ENCODE data around the gene SERPINB5.

The SERPINB5 gene

DNA sequence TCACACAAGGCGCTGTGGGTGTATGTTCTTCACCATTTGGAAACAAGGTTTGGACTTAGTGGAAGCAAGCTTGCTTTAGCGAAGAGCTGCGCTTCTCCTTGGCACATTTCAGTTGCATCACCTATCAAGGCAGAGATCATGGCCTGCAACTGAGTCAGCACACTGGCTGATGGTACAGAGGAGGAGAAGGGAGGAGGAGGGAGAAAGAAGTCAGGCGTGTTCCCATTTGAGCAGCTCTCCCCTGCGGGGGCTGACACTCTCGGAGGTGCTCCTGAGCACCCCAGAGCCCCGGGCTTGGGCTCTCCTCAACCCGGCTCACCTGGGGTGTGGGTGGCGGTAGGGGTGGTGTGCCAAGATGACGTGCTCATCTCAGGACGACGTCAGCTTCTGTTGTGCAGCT, 6.0 kb upstream of the SERPINB5 start:
- no peak for DNase-seq

DNA sequence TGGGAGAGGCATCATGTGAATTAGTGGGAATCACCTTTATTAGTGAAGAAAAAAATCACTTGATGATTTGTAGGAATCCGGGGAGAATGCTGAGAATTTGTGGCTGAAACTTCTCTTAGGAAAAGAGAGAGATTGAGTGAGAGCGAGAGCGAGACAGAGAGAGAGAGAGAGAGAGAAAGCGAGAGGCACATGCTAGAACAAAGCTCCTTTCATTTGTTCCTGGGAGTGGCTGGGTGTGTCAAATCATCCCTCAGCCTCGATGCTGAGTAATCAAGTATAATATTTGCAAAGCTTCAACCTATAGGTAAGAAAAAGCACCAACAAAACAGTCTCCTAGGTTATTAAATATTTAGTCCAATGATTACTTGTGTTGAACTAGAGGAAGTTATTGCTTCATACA, 4.4 kb upstream of the SERPINB5 start:
- no peak for DNase-seq

DNA sequence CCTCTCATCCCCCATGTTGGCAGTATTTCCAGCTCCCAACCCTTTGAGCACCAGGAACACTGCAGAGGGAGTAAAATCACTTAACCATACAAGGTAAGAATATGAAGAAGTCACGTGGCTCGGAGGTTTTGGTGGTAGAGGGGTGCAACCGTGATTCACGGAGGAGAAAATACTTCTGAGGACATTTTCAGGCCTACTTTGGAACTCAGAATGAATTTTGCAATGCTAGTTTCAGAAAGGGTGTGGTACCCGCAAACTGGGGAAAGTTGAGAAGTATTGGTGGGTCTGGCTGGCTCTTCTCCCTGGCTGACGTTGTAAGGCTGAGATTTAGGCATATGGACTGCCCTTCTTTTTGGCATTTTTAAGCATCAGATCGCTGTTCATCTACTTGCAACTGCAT, 442 bp downstream of the SERPINB5 start:
- DNase-seq, result no peak

DNA sequence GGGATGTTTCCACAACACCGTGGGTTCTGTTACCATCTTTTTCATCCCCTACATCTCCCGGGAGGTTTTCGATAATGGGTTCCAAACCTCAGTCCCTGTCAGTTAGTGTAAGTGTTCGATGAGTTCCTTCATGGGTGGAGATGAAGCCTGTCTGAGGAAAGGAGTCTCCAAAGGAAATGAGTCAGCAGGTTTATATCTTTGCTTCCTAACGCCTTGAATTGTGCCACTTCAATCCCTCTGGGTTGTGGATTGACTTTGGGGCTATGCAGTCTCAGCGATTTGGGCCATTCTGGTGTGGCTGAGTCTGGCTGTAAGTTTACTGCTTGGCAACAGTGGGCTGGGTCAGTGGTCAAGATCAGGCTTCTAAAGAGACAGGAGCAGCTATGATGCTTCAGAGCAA, 1.2 kb downstream of the SERPINB5 start:
- DNase-seq, result no peak

DNA sequence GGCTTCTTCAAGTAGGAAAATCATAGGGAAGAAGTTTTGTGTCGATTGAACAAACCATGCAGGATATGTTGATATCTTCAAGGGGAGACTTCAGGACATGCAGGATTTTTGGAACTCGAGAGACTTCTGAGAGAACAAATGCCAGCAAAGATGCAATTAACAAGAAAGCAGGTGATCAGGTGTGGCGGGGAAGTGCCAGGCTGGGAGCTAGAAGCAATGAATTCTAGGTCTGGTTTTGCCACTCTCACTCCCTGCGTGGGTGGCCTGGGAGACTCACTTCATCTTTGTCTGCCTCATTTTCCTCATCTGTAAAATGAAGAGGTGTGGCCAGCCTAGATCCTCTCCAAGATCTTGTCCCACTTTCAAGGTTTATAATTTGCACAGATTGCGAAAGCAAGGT, 3.1 kb downstream of the SERPINB5 start:
- DNase-seq, result no peak

DNA sequence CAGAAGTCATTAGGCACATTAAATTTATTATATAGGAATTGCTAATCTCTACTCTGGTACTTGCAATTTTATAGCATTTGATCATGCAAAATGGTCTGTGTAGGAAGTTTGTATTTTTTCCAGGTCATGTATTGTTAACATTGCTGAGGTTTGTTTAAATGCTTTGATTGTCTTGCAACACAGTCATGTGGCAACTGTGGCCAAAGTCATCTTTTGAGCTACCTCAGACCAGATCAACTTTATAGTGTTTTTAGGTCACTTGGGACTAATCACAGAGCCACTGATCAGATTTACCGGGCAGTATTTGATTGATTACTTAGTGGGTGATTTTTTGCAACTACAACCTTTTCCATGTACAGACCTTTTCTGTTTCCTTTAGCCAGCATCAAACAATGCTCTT, 3.7 kb downstream of the SERPINB5 start:
- DNase-seq, result no peak

DNA sequence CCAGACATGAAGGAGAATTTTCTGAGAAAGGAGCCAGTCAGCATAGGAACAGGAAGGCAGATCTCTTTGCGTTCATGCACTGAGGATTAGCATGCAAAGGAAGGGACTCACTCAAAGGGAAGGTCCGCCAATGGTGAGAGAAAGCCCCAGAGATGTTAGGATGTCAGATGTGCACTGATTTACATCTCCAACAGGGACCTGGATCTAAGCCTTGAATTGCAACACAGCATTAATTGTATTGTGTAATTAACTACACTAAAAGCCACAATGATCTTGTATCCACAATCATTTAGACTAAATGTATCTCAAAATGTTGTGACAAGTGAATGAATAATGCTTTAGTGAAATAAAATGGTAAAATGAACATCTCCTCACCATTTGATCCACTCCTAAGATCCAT, 4.2 kb downstream of the SERPINB5 start:
- no peak for DNase-seq

DNA sequence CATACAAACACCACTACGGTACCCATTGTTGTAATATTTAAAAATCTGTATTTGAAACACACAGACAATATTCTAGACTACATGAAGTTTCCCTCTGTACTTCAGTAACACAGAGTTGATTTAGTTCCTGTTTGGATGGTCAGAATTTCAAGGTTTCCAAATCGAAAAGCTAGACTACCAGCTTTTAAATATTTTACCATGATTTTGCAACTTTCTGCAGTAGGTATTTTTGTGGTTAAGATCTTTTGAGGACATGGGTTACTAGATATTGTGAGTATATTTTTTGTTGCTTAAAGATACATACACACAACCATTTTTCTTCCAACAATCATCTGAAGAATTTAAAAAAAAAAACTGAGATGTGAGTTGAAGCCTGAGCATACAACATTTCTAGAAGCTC, 10.9 kb downstream of the SERPINB5 start:
- no peak for DNase-seq

DNA sequence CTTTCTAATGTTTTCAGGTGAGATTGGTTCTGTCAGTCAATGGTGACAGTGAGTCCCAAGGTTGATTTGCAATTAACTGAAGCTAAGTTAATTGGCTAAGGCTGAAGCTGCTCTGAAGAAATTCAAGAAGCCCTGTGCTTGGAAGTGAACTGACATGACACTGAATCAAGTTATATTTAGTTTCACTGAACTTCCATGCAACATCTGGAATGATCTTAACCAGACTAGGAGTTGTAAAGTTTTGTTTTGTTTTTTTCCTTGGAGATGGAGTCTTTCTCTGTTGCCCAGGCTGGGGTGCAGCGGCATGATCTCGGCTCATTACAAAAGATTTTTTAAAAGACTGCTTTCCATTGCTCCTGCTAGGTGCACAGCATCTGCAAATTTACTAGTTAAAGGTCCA, 11.4 kb downstream of the SERPINB5 start:
- no peak for DNase-seq

DNA sequence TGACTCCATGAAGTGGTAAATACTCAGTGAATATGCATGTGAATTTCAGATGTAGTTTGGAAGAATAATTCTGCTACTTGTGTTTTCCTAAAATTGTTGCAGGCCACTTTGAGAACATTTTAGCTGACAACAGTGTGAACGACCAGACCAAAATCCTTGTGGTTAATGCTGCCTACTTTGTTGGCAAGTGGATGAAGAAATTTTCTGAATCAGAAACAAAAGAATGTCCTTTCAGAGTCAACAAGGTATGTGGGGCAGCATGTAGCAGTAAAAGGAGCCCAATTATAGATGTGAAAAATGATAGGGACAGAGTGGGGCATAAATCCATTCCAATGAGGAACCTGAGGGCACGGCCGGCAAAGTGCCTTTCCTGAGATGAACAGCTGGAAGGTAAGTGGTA, 16.1 kb downstream of the SERPINB5 start:
- no peak for DNase-seq

DNA sequence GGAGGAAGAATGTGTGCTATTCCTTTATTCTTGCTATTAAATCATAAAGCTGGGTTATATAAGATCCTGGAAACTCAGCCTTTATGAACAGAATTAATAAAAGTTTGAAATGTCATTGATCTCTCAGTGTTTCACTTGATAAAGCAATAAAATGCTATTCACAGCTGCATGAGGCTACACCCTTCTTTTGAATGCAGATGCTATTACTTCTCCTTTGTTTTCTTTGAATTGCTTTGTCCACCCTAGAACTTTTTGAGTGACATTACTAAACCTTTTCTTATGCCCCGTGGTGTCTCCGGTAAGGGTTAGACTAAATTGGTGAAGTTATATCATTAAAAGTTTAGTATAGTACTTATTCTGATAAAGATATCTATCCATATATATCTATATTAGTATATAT, 18.9 kb downstream of the SERPINB5 start:
- no peak for DNase-seq

DNA sequence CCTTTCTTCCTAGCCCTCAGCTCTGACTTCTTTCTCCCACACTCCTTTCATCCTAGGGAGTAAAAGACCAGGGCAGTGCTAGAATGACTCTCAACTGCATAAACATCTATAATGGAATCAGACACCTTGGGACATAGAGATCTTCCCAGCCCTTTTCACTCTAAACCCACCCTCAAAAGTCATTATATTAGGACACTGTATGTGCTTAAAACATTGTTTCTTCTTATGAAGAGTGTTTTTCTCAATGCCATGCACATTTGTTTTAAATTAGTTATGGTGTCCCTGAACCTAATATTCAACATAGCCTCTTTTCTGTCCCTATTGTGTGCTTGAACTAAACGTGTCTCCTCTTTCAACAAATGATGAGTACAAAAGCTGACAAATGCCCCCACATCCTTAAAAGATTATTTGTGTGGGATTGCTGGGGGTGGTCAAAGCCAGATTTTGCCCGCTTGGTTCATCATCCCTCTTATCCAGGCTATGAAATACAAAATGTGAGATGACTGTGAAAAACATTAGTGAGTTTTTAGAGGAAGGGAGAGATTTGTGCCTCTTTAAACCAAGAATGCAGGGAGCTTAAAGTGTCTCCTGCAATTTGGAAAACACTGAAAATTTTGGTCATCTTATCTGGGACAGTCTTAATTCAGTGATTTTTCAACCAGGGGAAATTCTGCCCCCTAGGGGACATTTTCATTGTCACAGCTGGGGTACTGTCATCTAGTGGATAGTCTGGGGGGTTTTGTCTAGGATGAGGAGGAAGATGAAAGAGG, 29.0 kb downstream of the SERPINB5 start:
- DNase-seq, result no peak

DNA sequence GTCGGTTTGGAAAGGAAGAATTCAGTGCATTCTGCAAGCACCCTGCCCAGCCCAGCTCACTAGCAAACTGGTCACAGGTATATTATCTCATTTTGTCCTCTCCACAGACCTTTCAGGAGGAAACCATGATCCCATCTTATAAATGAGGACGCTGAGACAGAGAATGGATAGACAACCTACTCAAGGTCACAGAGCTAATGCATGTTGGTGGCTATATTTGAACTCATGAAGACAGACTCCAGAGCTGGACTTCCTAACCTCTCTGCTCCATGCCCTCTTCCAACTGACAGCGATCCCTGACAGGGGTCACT, 29.5 kb downstream of the SERPINB5 start:
- DNase-seq, result no peak

DNA sequence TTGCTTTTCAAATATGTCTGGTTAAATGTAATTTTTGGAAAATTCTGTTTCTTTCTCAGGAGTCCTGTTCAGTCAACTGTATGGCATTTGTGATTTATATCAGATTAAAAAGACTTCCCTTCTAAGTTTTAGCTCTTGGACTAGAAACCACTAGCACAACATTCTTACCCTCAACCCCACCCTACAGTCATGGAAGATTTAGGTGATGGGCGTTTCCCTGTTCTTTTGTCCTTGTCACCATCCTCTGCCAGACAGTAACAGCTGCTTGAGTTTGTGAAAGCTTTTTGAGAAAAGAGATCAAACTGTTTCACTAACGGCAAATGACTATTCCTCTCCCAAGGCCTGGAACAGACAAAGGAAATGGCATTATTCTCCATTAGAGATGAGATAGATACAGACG, 31.8 kb downstream of the SERPINB5 start:
- DNase-seq, result no peak

DNA sequence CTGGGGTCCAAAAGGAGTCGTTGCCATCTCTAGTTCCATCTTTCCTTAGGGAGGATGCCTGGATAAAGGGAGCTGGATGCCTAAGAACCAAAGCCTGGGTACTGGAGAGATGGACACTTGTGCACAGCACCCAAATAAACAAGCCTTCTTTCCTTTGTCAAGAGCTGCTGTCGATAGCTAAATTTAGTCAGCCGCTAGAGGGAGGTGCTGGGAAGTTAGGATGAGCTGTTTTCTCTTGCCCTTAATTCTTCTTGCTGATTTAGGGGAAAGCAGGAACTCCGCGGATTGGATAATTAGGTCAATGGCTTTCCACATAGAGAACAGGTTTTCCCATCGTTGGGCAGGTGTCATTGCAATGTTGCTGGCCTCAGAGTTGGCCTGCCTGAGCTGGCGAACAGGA, 34.5 kb downstream of the SERPINB5 start:
- DNase-seq, result no peak

DNA sequence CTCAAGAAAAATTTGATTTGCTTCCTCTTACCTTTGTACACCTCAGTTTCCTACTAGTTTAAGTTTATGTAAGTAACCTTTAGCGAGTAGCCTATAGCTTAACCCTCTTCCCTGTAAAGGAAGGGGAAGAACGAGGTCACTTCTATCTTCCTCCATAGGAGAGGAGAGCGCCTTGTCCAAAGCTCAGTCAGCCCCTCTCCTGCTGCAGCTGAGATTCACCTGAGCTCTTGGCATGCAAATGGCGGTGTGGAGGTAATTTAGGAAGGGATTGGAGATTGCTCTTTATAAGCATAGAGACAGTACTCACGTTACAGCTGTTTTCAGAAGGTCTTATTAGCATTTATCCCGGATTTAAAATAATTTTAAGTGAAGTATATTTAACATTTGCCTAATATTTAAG, 37.6 kb downstream of the SERPINB5 start:
- DNase-seq, result no peak

DNA sequence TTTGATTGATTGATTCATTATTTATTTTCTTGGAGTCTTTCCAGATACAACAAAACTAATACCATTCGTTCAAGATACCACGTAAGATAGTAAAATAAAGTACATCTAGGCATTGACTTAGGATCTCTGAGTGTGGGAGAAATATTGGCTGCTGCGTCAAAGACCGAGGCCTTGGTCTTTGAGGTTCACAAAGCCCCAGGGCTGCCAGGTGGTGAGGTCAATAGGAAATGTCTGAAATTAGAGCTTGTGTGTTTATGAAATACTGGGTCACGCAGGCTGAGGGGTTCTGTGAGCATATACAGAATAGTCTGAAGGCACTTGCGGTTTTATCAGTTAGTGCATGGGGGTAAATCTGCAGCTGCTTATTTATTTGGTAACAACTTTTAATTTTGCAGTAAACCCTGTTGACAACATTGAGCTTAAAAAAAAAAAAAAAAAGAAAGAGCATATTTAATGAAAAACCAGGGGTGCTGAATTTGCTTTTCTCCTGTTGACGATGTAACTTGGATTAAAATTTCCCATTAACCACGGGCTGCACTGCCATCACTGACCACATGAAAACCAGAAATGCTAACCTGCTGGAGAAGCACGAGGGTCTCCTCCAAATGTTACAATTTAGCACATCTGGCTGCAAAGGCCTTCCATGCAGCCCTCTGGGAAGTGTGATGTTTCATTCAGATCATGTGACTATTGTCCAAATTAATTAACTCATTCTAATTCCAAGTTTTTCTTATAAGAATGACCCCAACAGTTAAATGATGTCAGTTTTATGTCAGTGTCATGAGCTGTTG, 38.3 kb downstream of the SERPINB5 start:
- DNase-seq, result no peak

DNA sequence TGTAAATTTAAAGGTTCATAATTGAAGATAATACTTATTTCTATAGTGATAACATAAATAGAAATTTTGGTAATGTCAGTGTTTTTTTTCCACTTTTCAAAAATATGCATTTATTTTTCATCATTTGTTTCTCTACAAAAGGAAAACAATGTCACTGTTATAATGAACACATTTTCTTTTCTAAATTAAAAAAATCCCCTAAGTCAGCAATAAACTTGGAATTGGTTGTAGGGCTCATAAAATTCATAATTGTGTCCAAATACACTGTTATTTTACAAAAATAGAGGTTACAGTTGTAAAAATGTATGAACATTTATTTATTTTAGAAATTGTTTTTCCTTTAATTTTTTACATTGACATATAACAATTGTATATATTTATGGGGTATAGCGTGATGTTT, 39.0 kb downstream of the SERPINB5 start:
- DNase-seq, result no peak

DNA sequence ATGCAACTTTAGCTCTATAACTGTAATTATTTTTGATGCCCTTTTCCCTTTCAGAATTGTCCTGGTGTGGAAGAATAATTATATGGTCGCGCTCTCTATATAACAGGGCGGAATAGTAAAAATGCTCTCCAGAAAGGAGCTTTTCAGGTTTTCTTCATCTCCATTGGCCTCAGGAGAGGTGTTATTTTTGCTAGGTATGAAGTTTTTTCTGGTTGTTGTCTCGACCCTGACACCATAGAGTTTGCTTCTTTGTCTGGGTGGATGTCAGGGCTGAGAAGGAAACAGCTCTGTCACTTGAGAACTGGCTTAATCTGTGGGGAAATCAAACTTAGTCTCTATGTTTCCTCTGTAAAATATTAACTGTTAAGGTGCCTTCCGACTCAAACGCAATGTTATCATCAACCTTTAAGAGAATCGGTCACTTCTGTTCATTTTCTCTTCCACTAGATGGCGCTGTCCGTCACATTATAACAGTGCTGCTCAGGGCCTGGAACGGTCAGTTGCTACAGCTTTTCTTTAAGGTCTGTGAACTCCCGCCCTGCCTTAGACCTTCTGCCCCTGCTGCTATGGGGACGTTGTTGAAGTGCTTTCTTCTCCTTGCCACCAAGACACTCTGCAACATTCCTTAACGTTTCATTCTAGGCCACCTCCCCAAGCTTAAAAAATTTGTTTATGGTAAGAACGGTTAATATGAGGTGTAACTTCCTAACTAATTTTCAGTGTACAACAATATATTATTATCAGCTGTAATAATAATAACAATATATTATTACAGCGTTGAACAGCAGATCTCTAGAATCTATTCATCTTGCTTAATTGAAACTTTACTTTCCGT, 41.6 kb downstream of the SERPINB5 start:
- no peak for DNase-seq

DNA sequence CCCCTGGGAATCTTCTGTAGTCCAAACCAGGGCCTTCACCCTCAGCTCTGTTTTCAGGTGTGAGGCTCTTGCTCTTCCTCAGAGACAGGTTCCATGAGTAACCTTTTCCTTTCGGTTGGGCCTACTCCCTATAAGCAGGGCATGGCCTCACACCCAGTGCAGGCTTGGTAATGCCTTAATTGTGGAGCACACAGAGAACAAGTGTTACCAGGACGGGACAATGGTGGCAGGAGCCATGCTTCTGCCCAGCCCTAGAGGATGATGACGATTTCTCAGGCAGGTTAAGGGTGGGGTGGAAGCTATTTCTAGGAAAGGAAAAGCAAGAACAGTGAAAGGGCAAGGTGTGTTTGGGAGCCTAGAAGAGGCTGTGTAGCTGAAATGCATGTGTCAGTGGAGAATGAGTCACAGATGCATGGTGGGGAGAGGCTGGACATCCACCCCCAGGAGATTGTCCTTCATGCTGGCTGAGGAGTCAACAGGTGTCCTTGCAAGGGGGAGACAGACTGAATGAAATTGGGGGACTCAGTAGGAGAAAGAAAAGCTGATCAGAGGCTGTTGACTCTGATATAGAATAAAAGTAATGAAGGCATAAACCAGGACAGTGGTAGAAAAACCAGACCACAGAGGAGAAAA, 43.4 kb downstream of the SERPINB5 start:
- no peak for DNase-seq

DNA sequence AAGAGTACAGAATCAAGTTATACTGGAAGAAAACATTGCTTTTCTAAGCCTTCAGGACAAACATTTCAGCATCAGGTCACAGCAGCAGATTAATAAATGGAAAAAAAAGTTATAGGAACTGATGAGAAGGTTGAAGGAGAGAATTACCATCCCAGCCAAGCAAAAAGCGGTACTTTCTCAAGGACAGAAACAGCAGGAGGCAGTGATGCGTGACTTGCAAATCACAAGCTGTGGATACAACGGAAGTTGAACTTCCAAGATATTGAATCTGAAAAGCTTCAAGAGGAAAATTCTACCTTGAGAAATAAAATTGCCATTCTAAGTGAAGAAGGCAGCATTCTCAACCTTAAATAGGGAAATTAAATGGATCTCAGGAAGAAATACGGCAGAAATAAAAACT, 46.9 kb downstream of the SERPINB5 start:
- no peak for DNase-seq

DNA sequence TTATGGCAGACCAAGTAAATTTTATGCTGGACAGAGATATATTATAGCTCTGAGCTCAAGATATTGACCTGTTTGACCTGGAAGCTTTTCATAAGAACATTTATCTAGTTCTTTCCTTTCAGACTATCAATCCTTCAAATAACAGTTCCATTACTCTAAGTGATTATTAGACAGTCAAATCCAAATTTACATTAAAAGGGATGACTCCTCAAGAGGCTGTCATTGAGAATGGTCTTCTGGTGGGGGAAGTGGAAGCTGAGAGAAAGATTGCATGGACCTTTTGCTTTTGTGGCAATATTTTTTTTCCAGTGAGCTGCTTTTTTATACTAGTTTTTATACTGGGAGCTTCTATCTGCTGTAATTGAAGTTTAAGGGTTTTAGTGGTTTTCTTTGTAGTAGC, 50.5 kb downstream of the SERPINB5 start:
- no peak for DNase-seq

DNA sequence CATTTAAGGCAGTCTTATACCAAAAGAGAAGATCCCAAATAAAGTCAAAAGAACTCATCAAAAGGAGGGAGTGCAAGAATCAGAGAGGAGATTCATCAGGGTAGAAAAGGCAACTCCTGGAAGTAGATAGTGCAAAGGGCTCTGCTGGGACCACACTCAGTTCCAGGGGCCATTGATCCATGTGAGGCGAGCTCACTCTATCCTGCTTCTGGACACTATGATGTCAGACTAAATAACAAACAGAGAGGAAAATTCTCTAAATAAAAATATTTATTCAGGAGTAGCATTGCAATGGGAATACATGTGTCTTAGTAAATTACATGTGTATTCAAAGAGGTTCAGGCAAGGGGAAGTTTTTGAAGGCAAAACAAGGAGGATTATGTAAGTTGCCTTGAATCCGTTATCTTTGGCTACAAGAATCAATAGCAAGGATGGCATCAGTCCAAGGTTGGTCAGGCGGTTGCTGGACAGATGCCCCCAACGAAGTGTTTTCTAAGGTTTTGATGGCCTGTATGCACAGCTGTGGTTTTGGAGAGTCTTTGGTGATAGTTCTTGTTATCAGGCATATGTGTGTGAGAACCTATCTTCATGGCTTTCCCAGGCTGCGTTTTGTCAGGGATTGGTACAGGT, 52.2 kb downstream of the SERPINB5 start:
- no peak for DNase-seq

All from cortex of kidney (tissue), 1 donor.